Neural progenitor cell (in vitro differentiated cells): ENCODE data around the gene TMEM41A. TPM values are rescaled to one million over a fixed set of nuclear protein-coding genes. Genes with fewer than 3 reads are reported as not detected.

Experiments used
- DNase-seq: peaks from one replicate; pipeline ENCODE4 v3.0.0-alpha.2; 2016; ENCODE audit warnings: low spot score
- H2AFZ ChIP-seq: fragments of 200-600 bp; sonication (generic); replicated peaks from 2 replicates; pipeline ENCODE4 v1.6.1; 2016; ENCODE audit warnings: antibody characterized with exemption
- H3F3A ChIP-seq: fragments of 200-600 bp; sonication (generic); 2 replicates; pipeline ENCODE4 v1.6.1; 2016; ENCODE audit warnings: antibody characterized with exemption, low read depth
- H3K27ac ChIP-seq: fragments of 200-600 bp; sonication (generic); 2 replicates; pipeline ENCODE4 v1.5.1; 2016; ENCODE audit warnings: mild to moderate bottlenecking
- H3K27me3 ChIP-seq: fragments of 200-600 bp; sonication (generic); 2 replicates; pipeline ENCODE4 v1.6.1; 2016; ENCODE audit warnings: mild to moderate bottlenecking, moderate library complexity
- H3K36me3 ChIP-seq: fragments of 200-600 bp; sonication (generic); 2 replicates; pipeline ENCODE4 v1.5.1; 2016
- H3K4me1 ChIP-seq: fragments of 200-600 bp; sonication (generic); 2 replicates; pipeline ENCODE4 v1.6.1; 2016; ENCODE audit warnings: mixed run types
- H3K4me2 ChIP-seq: fragments of 200-600 bp; sonication (generic); 2 replicates; pipeline ENCODE4 v1.6.1; 2016
- H3K4me3 ChIP-seq: fragments of 200-600 bp; sonication (generic); 2 replicates; pipeline ENCODE4 v1.5.1; 2016
- H3K79me2 ChIP-seq: fragments of 200-600 bp; sonication (generic); 2 replicates; pipeline ENCODE4 v1.6.1; 2016; ENCODE audit warnings: low read depth
- H3K9ac ChIP-seq: fragments of 200-600 bp; sonication (generic); 2 replicates; pipeline ENCODE4 v1.6.1; 2016
- H3K9me3 ChIP-seq: fragments of 200-600 bp; sonication (generic); 2 replicates; pipeline ENCODE4 v1.5.1; 2016; ENCODE audit warnings: low read depth
- H4K20me1 ChIP-seq: fragments of 200-600 bp; sonication (generic); 2 replicates; pipeline ENCODE4 v1.6.1; 2016; ENCODE audit warnings: low read depth
- H3K27ac Mint-ChIP-seq: 3 replicates; pipeline ENCODE4 v1.8.0; 2021; ENCODE audit warnings: mixed read lengths
- H3K27me3 Mint-ChIP-seq: 2 replicates; pipeline ENCODE4 v1.8.0; 2022; ENCODE audit warnings: low read depth, mild to moderate bottlenecking, inconsistent platforms, moderate library complexity, mixed read lengths; ENCODE audit not compliant: insufficient read depth
- H3K36me3 Mint-ChIP-seq: 3 replicates; pipeline ENCODE4 v1.8.0; 2021; ENCODE audit warnings: mixed read lengths
- H3K4me1 Mint-ChIP-seq: 3 replicates; pipeline ENCODE4 v1.8.0; 2021; ENCODE audit warnings: mixed read lengths
- H3K4me3 Mint-ChIP-seq: 3 replicates; pipeline ENCODE4 v1.8.0; 2021; ENCODE audit warnings: mild to moderate bottlenecking, moderate library complexity, mixed read lengths
- H3K9me3 Mint-ChIP-seq: 3 replicates; pipeline ENCODE4 v1.8.0; 2020; ENCODE audit warnings: mixed read lengths
- CTCF ChIP-seq: fragments of 200-600 bp; sonication (generic); IDR thresholded peaks from 2 replicates; pipeline ENCODE4 v1.5.1; 2017; ENCODE audit warnings: antibody characterized with exemption, mild to moderate bottlenecking
- EZH2 ChIP-seq: fragments of 200-600 bp; sonication (generic); IDR thresholded peaks from 2 replicates; pipeline ENCODE4 v1.6.1; 2017; ENCODE audit warnings: antibody characterized with exemption, mild to moderate bottlenecking, moderate library complexity
- EZH2phosphoT487 ChIP-seq: fragments of 200-600 bp; sonication (generic); IDR thresholded peaks from 2 replicates; pipeline ENCODE4 v1.6.1; 2017; ENCODE audit warnings: antibody characterized with exemption
- total RNA-seq: library from RNA; depleted of rRNA; stranded (reverse); fragments of >200 nt; gene quantifications from 2 replicates; pipeline ENCODE4 v1.2.3, GENCODE V29; 2015; ENCODE audit warnings: low replicate concordance

Gene TMEM41A
- total RNA-seq, 1 donor from 2014 or later: 11.8 TPM

GRCh38 chr3:185526349-185526951 is 27.6 kb upstream of the TMEM41A start:
- Histone ChIP-seq H3K36me3 (no peaks in the 10 kb centered on the region), H3K9ac (no peak overlapping the region), H2AFZ (no peak overlapping the region), H3K27ac (no peak overlapping the region), H3K79me2 (no peaks in the 10 kb centered on the region), H3K9me3 (no peaks in the 10 kb centered on the region), H3K4me2 (no peak overlapping the region), H4K20me1 (no peaks in the 10 kb centered on the region), H3F3A (no peaks in the 10 kb centered on the region), H3K4me3 (no peak overlapping the region), H3K27me3 (peaks cover 14% of the 10 kb centered on the region), H3K4me1 (no peaks in the 10 kb centered on the region)
- TF ChIP-seq EZH2phosphoT487 (no peak), EZH2 (no peak)
- no peak overlapping the region for H3K4me3 Mint-ChIP-seq
- no peak overlapping the region for H3K27ac Mint-ChIP-seq
- peaks cover 7% of the 10 kb centered on the region for H3K27me3 Mint-ChIP-seq
- no peaks in the 10 kb centered on the region for H3K4me1 Mint-ChIP-seq
- DNase-seq: no peak
- no peaks in the 10 kb centered on the region for H3K36me3 Mint-ChIP-seq
- H3K9me3 Mint-ChIP-seq: no peaks in the 10 kb centered on the region

- no peak overlapping the region for H3K27ac Mint-ChIP-seq
- no peak for DNase-seq
- no peaks in the 10 kb centered on the region for H3K9me3 ChIP-seq
- no peaks in the 10 kb centered on the region for H3F3A ChIP-seq
- H2AFZ ChIP-seq: no peak overlapping the region
- H3K9me3 Mint-ChIP-seq: no peaks in the 10 kb centered on the region
- no peak overlapping the region for H3K4me2 ChIP-seq
- H3K9ac ChIP-seq: no peak overlapping the region
- H3K4me1 Mint-ChIP-seq: no peaks in the 10 kb centered on the region
- no peaks in the 10 kb centered on the region for H3K36me3 ChIP-seq
- no peaks in the 10 kb centered on the region for H3K79me2 ChIP-seq
- H4K20me1 ChIP-seq: no peaks in the 10 kb centered on the region
- no peaks in the 10 kb centered on the region for H3K36me3 Mint-ChIP-seq
- H3K27me3 Mint-ChIP-seq: peaks cover 2% of the 10 kb centered on the region
- no peak overlapping the region for H3K4me3 Mint-ChIP-seq
- H3K27me3 ChIP-seq: peaks cover 15% of the 10 kb centered on the region
- H3K4me3 ChIP-seq: no peak overlapping the region
- no peaks in the 10 kb centered on the region for H3K4me1 ChIP-seq
- H3K27ac ChIP-seq: no peak overlapping the region
- TF ChIP-seq EZH2phosphoT487 (no peak), EZH2 (no peak), CTCF (no peak)
These were observed 22.7 kb upstream of the TMEM41A start for GRCh38 chr3:185521349-185522138.

GRCh38 chr3:185519021-185519420 is 20.2 kb upstream of the TMEM41A start:
- Histone ChIP-seq H3K9me3 (no peaks in the 10 kb centered on the region), H3F3A (no peaks in the 10 kb centered on the region), H3K27me3 (peaks cover 20% of the 10 kb centered on the region), H4K20me1 (no peaks in the 10 kb centered on the region), H3K4me2 (no peak overlapping the region), H3K79me2 (no peaks in the 10 kb centered on the region), H3K36me3 (no peaks in the 10 kb centered on the region), H2AFZ (no peak overlapping the region), H3K4me3 (no peak overlapping the region), H3K9ac (no peak overlapping the region), H3K4me1 (no peaks in the 10 kb centered on the region), H3K27ac (no peak overlapping the region)
- Mint-ChIP-seq H3K9me3 (no peaks in the 10 kb centered on the region), H3K27ac (no peak overlapping the region), H3K36me3 (no peaks in the 10 kb centered on the region), H3K27me3 (peaks cover 5% of the 10 kb centered on the region), H3K4me3 (no peak overlapping the region), H3K4me1 (no peaks in the 10 kb centered on the region)
- no peak for DNase-seq
- TF ChIP-seq CTCF (no peak), EZH2 (no peak), EZH2phosphoT487 (no peak)
